ENCODE measurements around the gene FES. TPM values are rescaled to one million over a fixed set of nuclear protein-coding genes. Genes with fewer than 3 reads are reported as not detected.

FES gene
- total RNA-seq = 51.9 and 55.8 TPM in 2 replicates

DNA sequence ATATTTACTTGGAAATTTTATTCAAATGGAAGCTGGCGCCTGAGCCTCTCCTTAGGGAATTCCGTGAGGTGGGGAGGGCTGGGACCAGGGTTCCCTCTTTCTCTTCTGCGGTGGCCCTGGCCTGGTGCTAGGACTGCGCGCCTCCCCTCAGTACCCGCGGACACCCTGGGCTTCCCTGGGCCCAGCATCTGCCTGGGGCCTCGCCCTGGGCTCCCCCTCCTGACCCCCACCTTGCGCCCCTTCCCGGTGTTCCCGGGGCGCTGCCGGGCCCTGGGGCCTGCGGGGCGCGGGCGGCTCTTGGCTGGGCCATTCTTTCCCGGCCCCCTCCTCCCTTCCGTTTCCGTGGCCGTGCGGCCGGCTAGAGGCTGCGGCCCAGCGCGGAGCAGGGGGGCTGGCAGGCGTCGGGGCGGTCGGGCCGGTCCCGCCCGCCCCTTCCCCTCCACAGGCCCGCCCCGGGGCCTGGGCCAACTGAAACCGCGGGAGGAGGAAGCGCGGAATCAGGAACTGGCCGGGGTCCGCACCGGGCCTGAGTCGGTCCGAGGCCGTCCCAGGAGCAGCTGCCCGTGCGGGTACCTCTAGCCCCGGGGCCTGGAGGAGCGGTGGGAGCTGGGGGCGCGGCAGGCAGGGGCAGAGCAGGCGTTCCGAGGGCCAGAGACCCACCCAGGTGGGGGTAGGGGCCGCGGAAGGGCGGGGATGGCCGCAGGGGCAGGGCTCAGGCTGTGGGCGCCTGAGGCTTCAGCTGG is at the start of gene FES:
Gene FES, plus strand, starts transcription at position 529 of the 743 bp plus-strand sequence. CDS start 542 bp downstream, outside the sequence.
- Mint-ChIP-seq H3K36me3 (ENCODE audit: low read depth) (peaks cover 73% of the 10 kb centered on the region), H3K4me3 (ENCODE audit: low read depth) (peak within 1 kb of the TSS; percentile 28), H3K27ac (peak within 1 kb of the TSS; percentile 66), H3K9me3 (no peaks in the 10 kb centered on the region), H3K4me1 (ENCODE audit: low read depth) (peaks cover 32% of the 10 kb centered on the region), H3K27me3 (ENCODE audit: low read depth) (no peaks in the 10 kb centered on the region)
- DNase-seq (ENCODE audit: low spot score) = no peak
- intact Hi-C loops (cut with micrococcal nuclease) = loop anchor here (2.0 kb wide), 1 partner anchor 167 kb away; the partner anchor contains the start of gene BLM

GRCh38 chr15:90834626-90835025 is 49.7 kb upstream of the FES start:
- Mint-ChIP-seq H3K4me3 (ENCODE audit: low read depth) (no peak overlapping the region), H3K27ac (peak overlapping the region; percentile 96)
- intact Hi-C loops (cut with micrococcal nuclease) = no loop called here

GRCh38 chr15:90836296-90836871 is 47.9 kb upstream of the FES start:
- Mint-ChIP-seq H3K27ac (peak overlapping the region; percentile 96), H3K9me3 (no peaks in the 10 kb centered on the region), H3K4me1 (ENCODE audit: low read depth) (peaks cover 48% of the 10 kb centered on the region), H3K27me3 (ENCODE audit: low read depth) (no peaks in the 10 kb centered on the region), H3K36me3 (ENCODE audit: low read depth) (peaks cover 12% of the 10 kb centered on the region), H3K4me3 (ENCODE audit: low read depth) (peak overlapping the region; percentile 70)
- no peak for DNase-seq (ENCODE audit: low spot score)
- intact Hi-C loops (cut with micrococcal nuclease) = no loop called here

More at GRCh38 chr15:90834626-90835025, 49.7 kb upstream of the FES start:
- Mint-ChIP-seq H3K36me3 (ENCODE audit: low read depth) (peaks cover 14% of the 10 kb centered on the region), H3K27me3 (ENCODE audit: low read depth) (no peaks in the 10 kb centered on the region), H3K4me1 (ENCODE audit: low read depth) (peaks cover 55% of the 10 kb centered on the region), H3K9me3 (no peaks in the 10 kb centered on the region)
- no peak for DNase-seq (ENCODE audit: low spot score)

DNA sequence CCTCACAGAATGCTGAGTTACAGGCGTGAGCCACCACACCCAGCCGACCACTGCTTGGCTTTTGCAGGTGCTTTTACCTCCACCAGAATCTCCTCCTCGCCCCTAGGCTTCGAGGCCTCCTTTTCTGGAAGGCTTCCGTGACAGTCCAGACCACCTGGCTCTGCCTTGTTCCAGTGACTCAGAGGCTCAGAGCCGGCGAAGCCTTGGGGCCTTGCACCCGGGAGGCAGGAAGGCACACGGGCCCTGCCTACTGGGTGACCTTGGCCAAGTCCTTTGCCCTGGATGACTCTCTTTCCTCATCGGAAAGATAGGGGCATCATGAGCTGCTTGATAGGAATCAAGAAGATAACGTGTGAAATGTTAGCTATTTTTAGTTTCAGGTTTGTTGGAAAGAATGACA is 47.2 kb upstream of the FES start:
- DNase-seq (ENCODE audit: low spot score) = no peak
- no peaks in the 10 kb centered on the region for H3K9me3 Mint-ChIP-seq
- H3K4me1 Mint-ChIP-seq (ENCODE audit: low read depth) = peaks cover 52% of the 10 kb centered on the region
- H3K4me3 Mint-ChIP-seq (ENCODE audit: low read depth) = peak overlapping the region; percentile 70
- intact Hi-C loops (cut with micrococcal nuclease) = no loop called here
- H3K27ac Mint-ChIP-seq = peak overlapping the region; percentile 96
- peaks cover 18% of the 10 kb centered on the region for H3K36me3 Mint-ChIP-seq (ENCODE audit: low read depth)
- no peaks in the 10 kb centered on the region for H3K27me3 Mint-ChIP-seq (ENCODE audit: low read depth)

DNA sequence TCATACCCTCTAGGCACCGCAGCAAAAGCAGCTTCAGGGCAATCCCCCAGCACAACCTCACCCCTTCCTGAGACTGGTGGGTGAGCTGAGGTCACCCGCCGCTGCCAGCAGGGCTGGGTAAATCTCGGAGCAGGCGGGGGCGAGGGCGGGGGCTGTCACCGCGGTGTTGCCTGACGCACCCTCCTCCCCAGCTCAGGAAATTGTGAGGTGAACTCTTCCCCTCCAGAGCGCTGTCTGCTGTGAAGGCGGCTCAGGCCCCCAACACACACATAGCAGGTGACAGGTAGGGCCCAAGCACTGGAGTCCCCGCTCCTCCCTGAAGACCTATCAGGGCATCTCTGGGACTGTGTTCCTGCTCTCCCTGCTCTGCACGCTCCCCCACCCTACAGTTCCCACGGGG is 46.2 kb upstream of the FES start:
- H3K9me3 Mint-ChIP-seq = no peaks in the 10 kb centered on the region
- peak; percentile 79 for DNase-seq (ENCODE audit: low spot score)
- peak overlapping the region; percentile 96 for H3K27ac Mint-ChIP-seq
- intact Hi-C loops (cut with micrococcal nuclease) = loop anchor here (1.0 kb wide), 4 partner anchors 8 to 31 kb away; no protein-coding TSS in a partner anchor
- no peaks in the 10 kb centered on the region for H3K27me3 Mint-ChIP-seq (ENCODE audit: low read depth)
- H3K4me3 Mint-ChIP-seq (ENCODE audit: low read depth) = peak overlapping the region; percentile 70
- peaks cover 23% of the 10 kb centered on the region for H3K36me3 Mint-ChIP-seq (ENCODE audit: low read depth)
- peaks cover 54% of the 10 kb centered on the region for H3K4me1 Mint-ChIP-seq (ENCODE audit: low read depth)

- no peaks in the 10 kb centered on the region for H3K9me3 Mint-ChIP-seq
- peaks cover 23% of the 10 kb centered on the region for H3K36me3 Mint-ChIP-seq (ENCODE audit: low read depth)
- peak overlapping the region; percentile 70 for H3K4me3 Mint-ChIP-seq (ENCODE audit: low read depth)
- intact Hi-C loops (cut with micrococcal nuclease) = loop anchor here (1.0 kb wide), 4 partner anchors 8 to 31 kb away; no protein-coding TSS in a partner anchor
- no peaks in the 10 kb centered on the region for H3K27me3 Mint-ChIP-seq (ENCODE audit: low read depth)
- peak overlapping the region; percentile 96 for H3K27ac Mint-ChIP-seq
- DNase-seq (ENCODE audit: low spot score) = no peak
- H3K4me1 Mint-ChIP-seq (ENCODE audit: low read depth) = peaks cover 52% of the 10 kb centered on the region
These were observed 45.8 kb upstream of the FES start for GRCh38 chr15:90838544-90838943.

- intact Hi-C loops (cut with micrococcal nuclease) = no loop called here
- no peak for DNase-seq (ENCODE audit: low spot score)
- H3K27me3 Mint-ChIP-seq (ENCODE audit: low read depth) = no peaks in the 10 kb centered on the region
- peak overlapping the region; percentile 96 for H3K27ac Mint-ChIP-seq
- no peaks in the 10 kb centered on the region for H3K9me3 Mint-ChIP-seq
- H3K4me1 Mint-ChIP-seq (ENCODE audit: low read depth) = peaks cover 52% of the 10 kb centered on the region
- H3K4me3 Mint-ChIP-seq (ENCODE audit: low read depth) = peak overlapping the region; percentile 70
- peaks cover 19% of the 10 kb centered on the region for H3K36me3 Mint-ChIP-seq (ENCODE audit: low read depth)
These were observed 44.9 kb upstream of the FES start for GRCh38 chr15:90839187-90840071.

DNA sequence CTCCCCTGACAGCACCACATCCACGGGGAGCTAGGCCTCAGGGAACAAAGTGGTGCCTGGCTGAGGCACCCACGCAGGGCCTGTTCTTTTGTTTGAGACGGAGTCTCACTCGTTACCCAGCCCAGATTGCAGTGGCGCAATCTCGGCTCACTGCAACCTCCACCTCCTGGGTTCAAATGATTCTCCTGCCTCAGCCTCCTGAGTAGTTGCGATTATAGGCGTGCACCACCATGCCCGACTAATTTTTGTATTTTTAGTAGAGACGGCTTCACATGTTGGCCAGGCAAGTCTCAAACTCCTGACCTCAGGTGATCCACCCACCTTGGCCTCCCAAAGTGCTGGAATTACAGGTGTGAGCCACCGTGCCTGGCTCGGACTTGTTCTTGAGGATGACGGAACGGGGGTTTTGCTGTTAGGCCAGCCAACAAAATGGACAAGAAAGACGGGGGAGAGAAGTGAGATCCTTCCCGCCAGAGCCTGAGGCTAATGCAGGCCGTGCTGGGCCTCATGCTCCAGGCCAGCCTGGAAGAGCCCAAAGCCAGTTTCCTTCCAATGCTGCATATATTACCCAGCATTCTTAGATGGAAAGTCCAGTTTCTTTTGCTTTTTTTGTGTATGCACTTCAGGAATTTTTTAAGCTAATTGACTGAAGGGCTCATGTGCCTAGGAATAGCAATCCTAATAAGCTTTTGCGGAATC is 44.0 kb upstream of the FES start:
- peak overlapping the region; percentile 70 for H3K4me3 Mint-ChIP-seq (ENCODE audit: low read depth)
- H3K9me3 Mint-ChIP-seq = no peaks in the 10 kb centered on the region
- no peaks in the 10 kb centered on the region for H3K27me3 Mint-ChIP-seq (ENCODE audit: low read depth)
- peaks cover 24% of the 10 kb centered on the region for H3K36me3 Mint-ChIP-seq (ENCODE audit: low read depth)
- DNase-seq (ENCODE audit: low spot score) = no peak
- H3K4me1 Mint-ChIP-seq (ENCODE audit: low read depth) = peaks cover 53% of the 10 kb centered on the region
- intact Hi-C loops (cut with micrococcal nuclease) = no loop called here
- H3K27ac Mint-ChIP-seq = peak overlapping the region; percentile 96

DNA sequence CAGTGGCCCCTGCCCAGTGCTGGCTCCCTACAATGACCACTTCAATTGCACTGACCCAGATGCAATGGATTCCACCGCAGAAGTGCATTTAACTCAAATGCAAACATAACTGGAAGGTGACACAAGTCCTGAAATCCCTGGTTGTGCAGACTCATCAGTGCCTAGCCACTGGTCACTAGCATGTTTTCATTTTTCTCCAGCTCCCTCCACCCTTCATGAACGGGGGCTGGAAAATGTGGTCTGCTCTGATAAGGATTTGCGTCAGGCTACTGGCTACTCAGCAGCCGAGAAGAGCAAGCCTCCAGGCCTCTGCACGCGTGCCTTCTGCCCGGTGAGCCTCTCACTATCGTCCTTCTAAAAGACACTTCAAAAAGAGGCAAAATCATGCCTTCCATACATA is 43.4 kb upstream of the FES start:
- Mint-ChIP-seq H3K4me1 (ENCODE audit: low read depth) (peaks cover 57% of the 10 kb centered on the region), H3K36me3 (ENCODE audit: low read depth) (peaks cover 28% of the 10 kb centered on the region), H3K9me3 (no peaks in the 10 kb centered on the region), H3K4me3 (ENCODE audit: low read depth) (no peak overlapping the region), H3K27me3 (ENCODE audit: low read depth) (no peaks in the 10 kb centered on the region), H3K27ac (no peak overlapping the region)
- DNase-seq (ENCODE audit: low spot score) = no peak
- intact Hi-C loops (cut with micrococcal nuclease) = no loop called here

GRCh38 chr15:90844696-90845095 is 39.6 kb upstream of the FES start:
- H3K9me3 Mint-ChIP-seq = no peaks in the 10 kb centered on the region
- peak overlapping the region; percentile 87 for H3K27ac Mint-ChIP-seq
- no peak for DNase-seq (ENCODE audit: low spot score)
- no peaks in the 10 kb centered on the region for H3K27me3 Mint-ChIP-seq (ENCODE audit: low read depth)
- H3K36me3 Mint-ChIP-seq (ENCODE audit: low read depth) = peaks cover 39% of the 10 kb centered on the region
- peak overlapping the region; percentile 5 for H3K4me3 Mint-ChIP-seq (ENCODE audit: low read depth)
- intact Hi-C loops (cut with micrococcal nuclease) = loop anchor here (1.0 kb wide), 1 partner anchor 9 kb away; no protein-coding TSS in a partner anchor
- peaks cover 33% of the 10 kb centered on the region for H3K4me1 Mint-ChIP-seq (ENCODE audit: low read depth)

- H3K4me1 Mint-ChIP-seq (ENCODE audit: low read depth) = peaks cover 28% of the 10 kb centered on the region
- DNase-seq (ENCODE audit: low spot score) = peak; percentile 37
- H3K9me3 Mint-ChIP-seq = no peaks in the 10 kb centered on the region
- intact Hi-C loops (cut with micrococcal nuclease) = loop anchor here (1.0 kb wide), 1 partner anchor 8 kb away; no protein-coding TSS in a partner anchor
- H3K27me3 Mint-ChIP-seq (ENCODE audit: low read depth) = no peaks in the 10 kb centered on the region
- H3K36me3 Mint-ChIP-seq (ENCODE audit: low read depth) = peaks cover 37% of the 10 kb centered on the region
- no peak overlapping the region for H3K4me3 Mint-ChIP-seq (ENCODE audit: low read depth)
- peak overlapping the region; percentile 87 for H3K27ac Mint-ChIP-seq
These were observed 38.9 kb upstream of the FES start for GRCh38 chr15:90845201-90845949.

All from activated T-helper 2 cell treated with anti-CD3 and anti-CD28 coated beads, Interferon-gamma antibody, Interleukin-2, Interleukin-4, amounts not matched to agents 10 μg/mL and 5 μg/mL and 100 μg/mL, durations not matched to agents 14 hours and 24 hours and 36 hours (primary cell).